ENCODE measurements around the gene MEX3B.
"Not testable (repeated sequence)": the region's sequence is repeated elsewhere in the genome, so short reads cannot be mapped to it uniquely, and the experiment has no call there.

The MEX3B gene

DNA sequence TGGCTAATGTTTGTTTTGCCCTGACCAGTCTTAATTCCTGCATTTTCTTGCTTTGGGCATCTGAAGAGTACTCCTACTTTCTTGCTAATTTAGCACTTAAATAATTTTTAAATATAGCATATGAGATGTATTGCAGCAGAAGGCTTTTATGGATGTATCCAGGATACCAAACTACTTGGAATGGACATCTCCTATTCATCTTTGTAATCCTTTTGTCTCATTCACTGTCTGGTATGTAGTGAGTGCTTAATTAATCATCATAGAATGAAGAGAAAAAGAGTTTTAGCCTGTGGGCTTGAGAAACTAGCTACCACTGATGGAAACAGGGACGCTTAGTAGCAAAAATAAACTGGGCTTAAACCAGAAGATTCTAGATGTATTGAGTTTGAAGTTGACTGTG lies 40.6 kb downstream of the MEX3B start:
- DNase-seq (ENCODE audit: low spot score), result no peak

DNA sequence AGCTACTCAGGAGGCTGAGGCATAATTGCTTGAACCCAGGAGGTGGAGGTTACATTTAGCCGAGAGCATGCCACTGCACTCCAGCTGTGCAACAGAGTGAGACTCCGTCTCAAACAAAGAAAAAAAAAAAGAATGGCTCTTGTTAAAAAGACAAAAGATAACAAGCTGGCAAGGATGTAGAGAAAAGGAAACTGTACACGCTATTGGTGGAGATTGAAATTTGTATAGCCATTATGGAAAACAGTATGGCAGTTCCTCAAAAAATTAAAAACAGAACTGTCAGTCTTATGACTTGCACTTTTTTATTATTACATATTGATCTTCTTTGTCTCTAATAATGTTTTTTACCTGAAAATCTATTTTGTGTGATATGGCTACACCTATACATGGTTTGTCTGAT lies 41.9 kb downstream of the MEX3B start:
- DNase-seq (ENCODE audit: low spot score), result no peak

DNA sequence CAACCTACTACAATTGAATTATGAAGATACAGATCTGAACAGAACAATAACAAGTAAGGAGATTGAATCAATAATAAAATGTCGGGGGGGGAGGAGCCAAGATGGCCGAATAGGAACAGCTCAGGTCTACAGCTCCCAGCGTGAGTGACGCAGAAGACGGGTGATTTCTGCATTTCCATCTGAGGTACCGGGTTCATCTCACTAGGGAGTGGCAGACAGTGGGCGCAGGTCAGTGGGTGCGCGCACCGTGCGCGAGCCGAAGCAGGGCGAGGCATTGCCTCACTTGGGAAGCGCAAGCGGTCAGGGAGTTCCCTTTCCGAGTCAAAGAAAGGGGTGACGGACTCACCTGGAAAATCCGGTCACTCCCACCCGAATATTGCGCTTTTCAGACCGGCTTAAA lies 50.7 kb downstream of the MEX3B start:
- DNase-seq (ENCODE audit: low spot score), result not testable (repeated sequence)

DNA sequence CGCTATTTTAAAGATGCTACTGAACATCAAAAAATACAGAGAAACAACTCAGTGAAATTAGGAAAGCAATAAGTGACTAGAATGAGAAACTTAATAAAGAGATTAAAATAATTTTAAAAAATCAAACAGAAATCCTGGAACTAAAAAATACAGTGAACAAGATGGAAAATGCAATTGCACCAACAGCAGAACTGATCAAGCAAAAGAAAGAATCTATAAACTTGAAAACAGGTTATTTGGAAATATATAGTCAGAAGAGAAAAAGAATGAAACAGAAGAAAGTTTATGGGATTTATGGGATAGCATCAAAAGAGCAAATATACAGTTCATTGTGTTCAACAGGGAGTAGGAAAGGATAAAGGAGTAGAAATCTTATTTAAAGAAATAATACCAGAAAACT lies 53.3 kb downstream of the MEX3B start:
- DNase-seq (ENCODE audit: low spot score), result no peak

Data from SW480 (cell line).